Muscle layer of colon (tissue), 2 donors: Measurements from ENCODE around the gene SPEM2.

Experiments used
- H3K27ac ChIP-seq: one replicate; pipeline ENCODE4 v1.7.0; 2013; ENCODE audit warnings: low read depth, mild to moderate bottlenecking, low read length, moderate library complexity
- H3K27me3 ChIP-seq, 2 donors: one replicate each; pipeline ENCODE4 v1.7.0; 2013; ENCODE audit warnings: low read length in 2 of 2, mild to moderate bottlenecking in 2 of 2; ENCODE audit not compliant: insufficient read depth in 2 of 2, control insufficient read depth in 1 of 2
- H3K36me3 ChIP-seq: one replicate; pipeline ENCODE4 v1.7.0; 2013; ENCODE audit warnings: mild to moderate bottlenecking, low read length; ENCODE audit not compliant: insufficient read depth
- H3K4me1 ChIP-seq: one replicate; pipeline ENCODE4 v1.7.0; 2013; ENCODE audit warnings: mild to moderate bottlenecking, low read length; ENCODE audit not compliant: insufficient read depth
- H3K4me3 ChIP-seq, 2 donors: one replicate each; pipeline ENCODE4 v1.7.0; 2013; ENCODE audit warnings: low read length in 2 of 2, low read depth in 1 of 2, mild to moderate bottlenecking in 1 of 2, moderate library complexity in 1 of 2
- H3K9ac ChIP-seq: one replicate; pipeline ENCODE4 v1.7.0; 2013; ENCODE audit warnings: low read length
- H3K9me3 ChIP-seq: one replicate; pipeline ENCODE4 v1.7.0; 2013; ENCODE audit warnings: mild to moderate bottlenecking, low read length
- donor health status: abdominal sarcoma.
- donor health status: Adenocarcinoma of cecum.

Gene SPEM2

DNA sequence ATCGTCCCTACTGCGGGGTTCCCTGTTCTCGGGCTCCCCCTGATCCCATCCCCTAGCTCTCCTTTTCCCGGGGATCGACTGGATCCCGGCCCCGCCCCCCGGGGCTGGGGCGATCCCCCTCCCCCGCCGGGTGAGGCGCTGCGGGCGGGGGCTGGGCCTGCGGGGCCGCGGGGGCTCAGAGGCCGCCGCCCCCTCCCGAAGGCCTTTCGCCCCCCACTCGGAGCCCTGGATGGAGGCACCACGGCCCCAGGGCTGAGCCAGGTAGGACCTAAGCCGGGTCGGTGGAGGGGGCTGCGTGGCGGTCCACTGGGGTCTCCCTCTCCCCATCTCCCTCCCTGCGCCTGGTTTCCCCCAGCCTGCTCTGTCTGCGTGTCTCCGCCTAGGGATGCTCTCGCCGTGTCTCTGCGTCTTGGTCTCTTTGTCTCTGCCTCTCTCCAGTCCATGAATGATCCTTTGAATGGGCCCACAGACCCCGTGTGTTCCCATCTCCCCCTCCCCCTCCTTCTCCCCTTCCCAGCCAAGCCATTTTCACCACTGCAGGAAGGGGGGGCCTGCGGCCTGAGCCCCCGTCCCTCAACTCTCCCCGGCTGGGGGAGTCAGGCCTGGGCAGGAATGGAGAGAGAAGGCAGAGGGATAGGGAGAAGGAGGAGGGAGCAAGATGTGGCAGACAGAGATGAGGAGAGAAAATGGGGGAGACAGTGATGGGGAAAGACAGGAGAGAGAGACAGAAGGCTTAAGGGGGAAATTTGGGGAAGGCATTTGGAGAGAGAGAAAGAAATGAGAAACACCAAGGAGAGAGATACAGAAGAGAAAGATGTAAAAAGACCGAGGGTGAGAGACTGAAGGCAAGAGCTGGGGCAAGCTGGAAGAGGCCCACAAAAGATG is 19.8 kb upstream of the SPEM2 start:
- Histone ChIP-seq H3K4me3 (peak overlapping the region; percentile 71 to 77), H3K9ac (peak overlapping the region; percentile 57), H3K4me1 (peaks cover 15% of the 10 kb centered on the region)

DNA sequence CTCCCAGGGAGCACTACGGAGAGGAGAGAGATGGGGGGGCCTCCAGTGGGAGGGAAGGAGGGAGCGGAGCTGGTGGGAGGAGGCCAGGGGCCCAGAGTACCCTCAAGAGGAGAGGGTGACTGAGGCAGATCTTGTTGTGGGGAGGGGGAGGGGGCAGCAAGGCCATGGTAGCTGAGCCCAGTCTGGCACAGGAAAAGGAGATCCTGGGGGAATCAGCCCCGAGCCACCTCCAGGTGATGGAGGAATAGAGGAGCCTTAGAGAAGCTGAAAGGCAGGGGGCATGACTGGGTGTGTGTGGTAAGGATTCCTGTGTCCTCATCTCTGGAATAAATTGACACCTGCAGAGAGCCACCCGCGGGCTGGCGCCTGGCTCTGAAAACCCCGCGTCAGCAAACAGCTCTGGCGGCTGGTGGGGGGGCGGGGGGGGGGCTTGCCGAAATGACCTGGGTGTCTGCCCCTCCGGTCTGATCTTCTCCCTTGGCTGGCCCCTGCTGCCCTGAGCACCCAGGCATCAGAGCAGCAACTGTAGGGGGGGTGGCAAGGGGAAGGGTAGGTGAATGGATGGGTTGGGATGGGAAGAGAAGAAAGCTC is 19.1 kb upstream of the SPEM2 start:
- no peaks in the 10 kb centered on the region for H3K9me3 ChIP-seq
- H3K36me3 ChIP-seq: no peaks in the 10 kb centered on the region
- H3K4me1 ChIP-seq: peaks cover 15% of the 10 kb centered on the region
- peak overlapping the region in 1 of 2 donors; percentile 71 for H3K4me3 ChIP-seq
- peak overlapping the region; percentile 45 for H3K27ac ChIP-seq
- H3K27me3 ChIP-seq: no peaks in the 10 kb centered on the region
- H3K9ac ChIP-seq: peak overlapping the region; percentile 57

More for the DNA sequence above, 19.8 kb upstream of the SPEM2 start:
- no peaks in the 10 kb centered on the region for H3K9me3 ChIP-seq
- no peaks in the 10 kb centered on the region for H3K36me3 ChIP-seq
- H3K27me3 ChIP-seq: no peaks in the 10 kb centered on the region
- peak overlapping the region; percentile 45 for H3K27ac ChIP-seq

DNA sequence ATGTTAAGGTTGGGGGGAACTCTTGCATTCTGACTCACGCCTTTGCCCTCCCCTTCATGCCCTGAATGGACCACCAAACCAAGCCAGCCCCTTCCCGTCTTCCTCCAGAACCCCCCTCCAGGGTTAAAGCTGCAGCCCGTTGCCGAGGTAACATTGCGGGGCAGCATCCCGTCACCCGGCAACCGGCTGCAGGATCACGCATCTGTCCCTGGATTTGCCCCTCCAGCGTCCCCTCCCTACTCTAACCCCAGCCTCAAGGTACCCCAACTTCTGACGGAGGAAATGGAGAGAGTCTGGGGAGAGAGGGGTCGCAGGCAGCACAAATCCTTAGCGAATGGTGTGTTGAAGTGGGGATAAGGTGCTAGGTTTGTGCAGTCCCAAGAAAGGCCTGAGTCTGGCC is 18.3 kb upstream of the SPEM2 start:
- H3K9ac ChIP-seq: no peak overlapping the region
- peaks cover 15% of the 10 kb centered on the region for H3K4me1 ChIP-seq
- H3K9me3 ChIP-seq: no peaks in the 10 kb centered on the region
- H3K36me3 ChIP-seq: no peaks in the 10 kb centered on the region
- no peaks in the 10 kb centered on the region for H3K27me3 ChIP-seq
- H3K27ac ChIP-seq: no peak overlapping the region
- no peak overlapping the region for H3K4me3 ChIP-seq

DNA sequence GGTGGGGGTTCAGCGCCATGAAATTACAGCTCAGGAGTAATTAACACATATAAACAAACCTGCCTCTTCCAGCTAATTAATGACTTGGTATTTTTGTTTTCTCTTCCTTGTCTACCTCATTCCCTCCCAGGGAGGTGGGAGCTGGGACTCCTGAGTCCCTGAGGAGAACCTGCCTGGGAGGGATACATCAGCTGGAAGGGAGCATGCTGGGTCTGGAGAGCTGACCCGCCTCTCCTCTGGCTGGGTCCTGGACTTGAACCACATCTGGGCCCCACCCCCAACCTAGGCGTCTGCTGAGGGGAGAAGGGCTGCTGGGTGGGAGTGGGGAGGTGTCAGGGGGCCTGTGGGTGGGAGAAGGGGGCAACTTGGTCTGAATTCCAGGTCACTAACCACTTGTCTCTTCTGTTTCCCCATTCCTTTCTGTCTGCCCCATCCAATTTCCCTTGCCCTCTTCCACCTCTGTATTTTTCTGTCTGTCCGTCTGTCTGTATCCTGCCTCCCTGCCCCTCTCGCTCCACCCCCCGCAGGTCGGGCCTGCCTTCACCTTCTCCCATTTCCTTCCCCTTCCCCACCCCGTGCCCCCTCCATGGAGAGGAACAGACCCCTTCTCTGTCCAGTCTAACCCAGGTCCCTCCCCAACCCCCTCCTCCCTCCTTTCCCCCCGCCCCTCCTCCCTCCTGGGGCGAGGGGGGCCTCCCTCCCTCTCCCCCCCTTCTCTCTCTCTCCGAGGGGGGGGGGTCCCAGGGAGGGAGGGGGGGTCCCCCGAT is 17.7 kb upstream of the SPEM2 start, which contains the start of gene NLGN2:
NLGN2 (plus strand) TSS at position 361 of the 767 bp plus-strand sequence. CDS start 411 bp downstream, outside the sequence.
- Histone ChIP-seq H3K4me1 (peaks cover 15% of the 10 kb centered on the region), H3K4me3 (no peak within 1 kb of the TSS), H3K36me3 (no peaks in the 10 kb centered on the region), H3K9me3 (no peaks in the 10 kb centered on the region), H3K9ac (no peak within 1 kb of the TSS), H3K27ac (no peak within 1 kb of the TSS), H3K27me3 (no peaks in the 10 kb centered on the region)

DNA sequence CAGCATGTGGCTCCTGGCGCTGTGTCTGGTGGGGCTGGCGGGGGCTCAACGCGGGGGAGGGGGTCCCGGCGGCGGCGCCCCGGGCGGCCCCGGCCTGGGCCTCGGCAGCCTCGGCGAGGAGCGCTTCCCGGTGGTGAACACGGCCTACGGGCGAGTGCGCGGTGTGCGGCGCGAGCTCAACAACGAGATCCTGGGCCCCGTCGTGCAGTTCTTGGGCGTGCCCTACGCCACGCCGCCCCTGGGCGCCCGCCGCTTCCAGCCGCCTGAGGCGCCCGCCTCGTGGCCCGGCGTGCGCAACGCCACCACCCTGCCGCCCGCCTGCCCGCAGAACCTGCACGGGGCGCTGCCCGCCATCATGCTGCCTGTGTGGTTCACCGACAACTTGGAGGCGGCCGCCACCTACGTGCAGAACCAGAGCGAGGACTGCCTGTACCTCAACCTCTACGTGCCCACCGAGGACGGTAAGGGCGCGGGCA is 17.1 kb upstream of the SPEM2 start:
- Histone ChIP-seq H3K9ac (no peak overlapping the region), H3K4me3 (no peak overlapping the region), H3K27ac (no peak overlapping the region)

DNA sequence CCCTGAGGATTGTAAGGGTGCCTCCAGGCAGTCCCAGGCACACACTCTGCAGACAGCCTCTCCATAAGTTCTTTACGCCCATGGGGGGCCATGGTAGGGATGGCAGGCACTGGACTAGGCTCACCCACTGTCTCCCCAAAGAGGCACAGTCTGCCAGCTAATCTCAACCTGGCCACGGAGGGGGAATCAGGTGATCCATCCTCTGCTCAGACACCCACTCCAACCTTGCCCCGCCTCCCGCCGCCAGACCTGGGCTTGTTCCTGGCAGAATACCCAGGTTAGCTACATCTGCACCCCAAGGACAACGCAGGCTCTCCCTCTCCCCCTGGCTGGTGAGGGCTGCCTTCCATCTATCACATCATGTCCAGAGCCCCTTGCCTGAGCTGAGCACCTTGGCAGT is 16.6 kb upstream of the SPEM2 start:
- Histone ChIP-seq H3K4me1 (peaks cover 8% of the 10 kb centered on the region), H3K27me3 (no peaks in the 10 kb centered on the region), H3K36me3 (no peaks in the 10 kb centered on the region), H3K9me3 (no peaks in the 10 kb centered on the region), H3K9ac (no peak overlapping the region), H3K27ac (no peak overlapping the region), H3K4me3 (no peak overlapping the region)

More for the DNA sequence above, 17.1 kb upstream of the SPEM2 start:
- no peaks in the 10 kb centered on the region for H3K36me3 ChIP-seq
- H3K9me3 ChIP-seq: no peaks in the 10 kb centered on the region
- H3K27me3 ChIP-seq: no peaks in the 10 kb centered on the region
- H3K4me1 ChIP-seq: peaks cover 8% of the 10 kb centered on the region

DNA sequence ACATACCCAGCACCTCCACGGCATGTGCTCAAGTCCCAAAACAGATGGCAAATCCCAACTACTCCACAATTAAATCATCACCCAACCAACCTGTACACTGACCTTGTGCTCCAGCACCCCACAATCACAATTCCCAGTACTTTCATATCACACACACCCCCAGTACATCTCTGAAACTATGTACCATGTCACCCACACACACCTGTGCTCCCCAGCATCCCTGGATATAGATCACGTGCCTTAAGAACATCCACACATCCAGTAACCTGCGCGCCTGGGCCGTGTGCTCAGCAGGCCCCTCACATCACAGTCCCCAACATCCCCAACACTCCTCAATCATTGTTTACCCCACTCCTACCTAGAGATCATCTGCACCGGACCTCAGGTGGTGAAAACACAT is 15.7 kb upstream of the SPEM2 start:
- no peaks in the 10 kb centered on the region for H3K27me3 ChIP-seq
- H3K4me1 ChIP-seq: peaks cover 8% of the 10 kb centered on the region
- H3K27ac ChIP-seq: no peak overlapping the region
- H3K9ac ChIP-seq: no peak overlapping the region
- H3K4me3 ChIP-seq: no peak overlapping the region
- no peaks in the 10 kb centered on the region for H3K9me3 ChIP-seq
- H3K36me3 ChIP-seq: no peaks in the 10 kb centered on the region

DNA sequence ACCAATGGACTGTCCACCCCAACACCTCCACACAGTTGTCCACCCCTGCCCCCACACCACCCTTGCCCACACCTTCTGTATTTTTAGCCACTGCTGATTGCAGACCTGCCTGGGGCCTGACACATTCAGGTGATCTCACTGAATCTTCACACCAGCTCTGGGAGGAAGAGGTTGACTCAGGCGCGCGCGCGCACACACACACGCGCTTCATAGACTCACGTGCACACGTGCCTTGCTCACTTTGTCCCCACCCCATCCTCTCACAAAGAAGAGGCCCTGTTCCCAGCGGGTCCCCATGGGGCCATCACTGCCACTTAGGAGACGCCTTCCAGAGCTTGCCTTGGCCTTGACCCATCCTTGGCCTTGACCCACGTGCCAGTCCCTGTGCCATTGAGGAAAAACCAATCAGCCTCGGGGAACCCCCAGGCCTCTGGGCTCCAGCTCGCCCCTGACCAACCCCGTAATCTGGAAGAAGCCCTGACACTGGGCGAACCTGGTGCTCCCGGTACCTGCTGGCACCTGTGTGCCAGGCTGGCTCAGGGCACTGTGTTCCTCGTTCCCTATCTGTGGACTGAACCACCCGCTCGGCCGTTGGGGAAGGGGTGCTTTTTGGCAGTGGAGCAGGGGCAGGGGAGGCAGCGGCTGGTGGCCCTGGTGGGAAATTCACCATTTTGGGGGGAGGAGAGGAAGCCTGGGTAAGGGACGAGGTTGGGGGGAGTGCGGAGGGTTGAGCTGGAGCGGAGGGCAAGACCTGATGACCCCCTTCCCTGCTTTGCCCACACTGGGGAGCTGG is 14.6 kb upstream of the SPEM2 start:
- Histone ChIP-seq H3K27ac (no peak overlapping the region), H3K9me3 (no peaks in the 10 kb centered on the region), H3K27me3 (no peaks in the 10 kb centered on the region), H3K4me3 (no peak overlapping the region), H3K36me3 (no peaks in the 10 kb centered on the region), H3K4me1 (peaks cover 4% of the 10 kb centered on the region), H3K9ac (no peak overlapping the region)

DNA sequence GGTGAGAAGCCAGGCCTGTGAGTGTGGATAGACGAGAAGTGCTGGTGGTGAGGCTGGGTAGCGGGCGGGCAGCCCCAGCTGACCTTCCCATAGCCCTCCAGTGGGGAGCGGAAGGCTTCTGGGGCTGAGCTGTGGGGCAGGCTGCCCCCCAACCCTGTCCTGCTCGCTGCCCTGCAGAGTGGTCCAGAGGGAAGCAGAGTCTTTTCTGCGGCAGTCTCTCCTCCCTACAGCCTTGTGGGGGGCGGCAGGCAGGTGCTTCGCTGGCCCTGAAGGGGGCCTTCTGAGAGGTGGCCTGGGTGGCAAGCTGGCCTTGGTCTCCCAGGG is 14.0 kb upstream of the SPEM2 start:
- Histone ChIP-seq H3K27me3 (no peaks in the 10 kb centered on the region), H3K4me1 (no peaks in the 10 kb centered on the region), H3K9me3 (no peaks in the 10 kb centered on the region), H3K4me3 (no peak overlapping the region), H3K27ac (no peak overlapping the region), H3K9ac (no peak overlapping the region), H3K36me3 (peaks cover 3% of the 10 kb centered on the region)

DNA sequence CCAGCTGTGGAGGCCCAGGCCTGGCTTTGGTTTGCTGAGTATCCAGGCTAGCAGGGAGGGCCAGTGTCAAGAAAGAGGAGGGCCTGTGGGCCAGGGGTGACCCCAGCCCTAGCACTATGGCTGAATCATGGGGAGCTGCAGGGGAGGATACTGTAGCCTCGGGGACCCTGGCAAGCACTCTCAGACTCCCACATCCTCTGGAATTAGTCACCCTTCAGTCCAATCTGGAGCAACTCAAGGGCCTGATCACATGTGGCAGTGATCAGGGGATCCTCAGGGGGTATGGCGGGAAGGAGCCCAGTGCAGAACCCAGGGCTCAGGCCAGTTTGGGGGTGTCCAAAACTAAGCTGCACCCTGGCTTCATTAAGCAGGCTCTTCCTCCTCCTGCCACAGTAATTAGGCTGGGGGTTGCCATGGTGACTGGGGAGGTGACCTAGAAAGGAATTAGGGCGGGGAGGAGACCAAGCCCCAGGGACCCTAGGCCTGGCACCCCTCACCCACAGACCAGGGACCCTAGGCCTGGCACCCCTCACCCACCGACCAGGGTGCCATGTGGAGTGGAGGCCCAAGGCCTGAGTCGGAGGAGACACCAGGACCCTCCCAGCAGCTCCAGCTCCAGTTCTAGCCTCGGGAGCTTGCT is 11.9 kb upstream of the SPEM2 start:
- Histone ChIP-seq H3K4me1 (no peaks in the 10 kb centered on the region), H3K4me3 (no peak overlapping the region), H3K9me3 (no peaks in the 10 kb centered on the region), H3K36me3 (peaks cover 8% of the 10 kb centered on the region), H3K27ac (no peak overlapping the region), H3K9ac (no peak overlapping the region), H3K27me3 (no peaks in the 10 kb centered on the region)
